ENCODE results near the gene CD68.
A peak's percentile ranks its signal among the peaks of the same experiment; 100 is the strongest.

The CD68 gene, protein sequence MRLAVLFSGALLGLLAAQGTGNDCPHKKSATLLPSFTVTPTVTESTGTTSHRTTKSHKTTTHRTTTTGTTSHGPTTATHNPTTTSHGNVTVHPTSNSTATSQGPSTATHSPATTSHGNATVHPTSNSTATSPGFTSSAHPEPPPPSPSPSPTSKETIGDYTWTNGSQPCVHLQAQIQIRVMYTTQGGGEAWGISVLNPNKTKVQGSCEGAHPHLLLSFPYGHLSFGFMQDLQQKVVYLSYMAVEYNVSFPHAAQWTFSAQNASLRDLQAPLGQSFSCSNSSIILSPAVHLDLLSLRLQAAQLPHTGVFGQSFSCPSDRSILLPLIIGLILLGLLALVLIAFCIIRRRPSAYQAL

DNA sequence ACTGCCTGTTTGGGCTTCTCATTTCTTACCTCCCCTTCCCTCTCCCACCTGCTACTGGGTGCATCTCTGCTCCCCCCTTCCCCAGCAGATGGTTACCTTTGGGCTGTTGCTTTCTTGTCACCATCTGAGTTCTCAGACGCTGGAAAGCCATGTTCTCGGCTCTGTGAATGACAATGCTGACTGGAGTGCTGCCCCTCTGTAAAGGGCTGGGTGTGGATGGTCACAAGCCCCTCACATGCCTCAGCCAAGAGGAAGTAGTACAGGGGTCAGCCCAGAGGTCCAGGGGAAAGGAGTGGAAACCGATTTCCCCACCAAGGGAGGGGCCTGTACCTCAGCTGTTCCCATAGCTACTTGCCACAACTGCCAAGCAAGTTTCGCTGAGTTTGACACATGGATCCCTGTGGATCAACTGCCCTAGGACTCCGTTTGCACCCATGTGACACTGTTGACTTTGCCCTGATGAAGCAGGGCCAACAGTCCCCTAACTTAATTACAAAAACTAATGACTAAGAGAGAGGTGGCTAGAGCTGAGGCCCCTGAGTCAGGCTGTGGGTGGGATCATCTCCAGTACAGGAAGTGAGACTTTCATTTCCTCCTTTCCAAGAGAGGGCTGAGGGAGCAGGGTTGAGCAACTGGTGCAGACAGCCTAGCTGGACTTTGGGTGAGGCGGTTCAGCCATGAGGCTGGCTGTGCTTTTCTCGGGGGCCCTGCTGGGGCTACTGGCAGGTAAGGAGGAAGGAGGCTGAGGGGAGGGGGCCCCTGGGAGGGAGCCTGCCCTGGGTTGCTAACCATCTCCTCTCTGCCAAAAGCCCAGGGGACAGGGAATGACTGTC is at the start of gene CD68:
Gene CD68, plus strand, starts transcription at position 638 of the 833 bp plus-strand sequence. Its CDS starts 40 bp downstream, at position 678.
- DNase-seq (ENCODE audit: low spot score), result peak; percentile 91

DNA sequence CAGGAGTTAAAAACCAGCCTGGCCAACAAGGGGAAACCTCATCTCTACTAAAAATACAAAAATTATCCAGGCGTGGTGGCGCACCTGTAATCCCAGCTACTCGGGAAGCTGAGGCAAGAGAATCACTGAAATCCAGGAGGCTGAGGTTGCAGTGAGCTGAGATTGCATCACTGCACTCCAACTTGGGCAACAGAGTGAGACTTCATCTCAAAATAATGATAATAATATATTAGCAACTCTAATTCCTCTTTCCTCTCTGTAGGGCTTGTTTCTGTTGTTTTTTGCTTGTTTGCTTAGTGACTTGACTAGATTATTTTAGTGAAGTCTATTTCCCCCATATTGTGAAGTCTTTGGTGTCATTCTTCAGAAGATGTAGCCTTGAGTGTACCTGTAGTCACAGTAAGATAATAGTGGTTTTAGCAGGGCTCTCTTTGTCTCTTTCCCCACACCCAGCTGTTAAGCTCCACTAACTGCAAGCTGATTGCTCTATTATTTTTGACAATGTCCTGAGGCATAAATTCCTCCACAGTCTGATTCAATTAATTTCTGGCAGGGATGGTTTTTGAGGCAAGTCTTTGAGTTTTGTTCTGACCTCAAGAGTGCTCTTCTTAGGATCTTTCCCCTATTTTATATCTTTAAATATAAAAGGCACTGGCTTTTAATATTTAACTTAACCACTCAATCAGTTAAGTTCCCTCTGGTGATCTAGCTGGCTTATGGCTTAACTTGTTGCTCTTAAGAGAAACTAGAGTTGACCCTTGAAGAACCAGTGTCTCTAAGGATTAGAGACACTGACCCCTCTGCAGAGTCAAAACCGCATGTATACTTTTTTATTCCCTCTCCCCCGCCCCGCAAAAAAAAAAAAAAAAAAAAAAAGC is 49.2 kb upstream of the CD68 start:
- no peak for DNase-seq (ENCODE audit: low spot score)

DNA sequence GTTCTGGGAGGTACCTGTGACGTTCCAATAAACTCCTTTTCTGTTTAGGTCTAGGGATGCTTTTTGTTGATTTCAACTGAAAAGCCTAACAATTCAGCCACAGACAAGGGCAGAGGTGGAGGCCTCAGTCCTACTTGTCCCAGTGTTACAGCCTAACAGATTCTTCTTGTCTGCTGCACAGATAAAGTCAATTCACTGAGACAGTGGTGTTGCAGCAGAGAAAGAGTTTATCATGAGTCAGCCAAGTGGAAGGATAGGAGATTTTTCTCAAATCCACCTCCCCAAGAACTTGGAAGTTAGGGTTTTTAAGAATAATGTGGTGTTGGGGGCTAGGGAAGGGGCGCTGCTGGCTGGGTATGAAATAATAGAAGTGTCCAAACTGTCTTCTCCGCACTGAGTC is 41.4 kb upstream of the CD68 start:
- DNase-seq (ENCODE audit: low spot score), result no peak

DNA sequence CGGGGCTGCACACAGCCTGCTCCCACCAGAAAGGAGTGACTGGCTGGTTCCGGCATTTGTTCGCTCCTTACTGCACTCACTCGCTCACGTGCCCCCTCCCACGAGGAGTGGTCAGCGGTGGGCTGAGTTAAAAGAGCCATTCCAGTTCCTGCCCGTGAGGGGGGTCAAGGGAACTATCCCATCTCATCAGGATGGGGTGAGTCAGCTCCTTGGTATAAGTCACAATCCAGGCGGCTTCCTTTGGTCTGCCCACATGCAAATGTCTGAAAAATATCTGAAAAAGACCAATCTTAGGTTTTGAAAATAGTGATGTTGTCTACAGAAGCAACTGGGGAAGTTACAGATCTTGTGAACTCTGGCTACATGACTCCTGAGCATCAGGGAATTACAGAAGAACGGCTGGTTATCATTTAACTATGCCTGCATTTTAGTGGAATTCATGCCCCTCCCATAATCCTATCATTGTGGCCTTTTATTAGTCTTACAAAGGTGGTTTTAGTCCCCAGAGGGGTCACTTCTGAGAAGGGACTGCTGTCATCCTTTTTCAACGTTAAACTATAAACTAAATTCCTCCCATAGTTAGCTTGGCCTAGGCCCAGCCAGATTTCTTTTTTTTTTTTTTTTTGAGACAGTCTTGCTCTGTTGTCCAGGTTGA is 40.4 kb upstream of the CD68 start:
- no peak for DNase-seq (ENCODE audit: low spot score)

DNA sequence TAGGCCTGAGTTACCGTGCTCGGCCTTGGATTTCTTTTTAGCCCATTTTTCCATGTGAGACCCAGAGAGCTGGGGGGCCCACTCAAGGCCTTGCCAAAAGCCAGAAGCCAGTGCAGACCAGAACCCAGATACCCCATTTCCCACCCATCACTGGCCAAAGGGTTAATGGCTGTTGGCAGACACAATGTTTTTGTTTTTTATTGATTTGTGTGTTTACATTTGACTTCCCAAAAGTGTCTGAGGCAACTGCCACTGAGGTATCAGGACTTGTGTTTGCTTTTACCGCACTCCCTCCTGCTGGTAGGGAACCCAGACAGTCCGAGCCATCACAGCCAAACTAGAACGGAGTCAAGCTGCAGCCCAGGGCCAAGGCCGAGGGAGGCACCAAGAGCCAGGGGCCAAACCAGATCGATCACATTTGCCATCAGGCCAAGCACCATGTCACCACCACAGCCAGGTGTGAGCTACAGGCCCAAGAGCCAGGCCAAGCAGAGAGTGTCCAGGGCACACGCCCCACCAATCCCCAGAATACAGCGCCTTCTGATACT is 38.3 kb upstream of the CD68 start:
- no peak for DNase-seq (ENCODE audit: low spot score)

DNA sequence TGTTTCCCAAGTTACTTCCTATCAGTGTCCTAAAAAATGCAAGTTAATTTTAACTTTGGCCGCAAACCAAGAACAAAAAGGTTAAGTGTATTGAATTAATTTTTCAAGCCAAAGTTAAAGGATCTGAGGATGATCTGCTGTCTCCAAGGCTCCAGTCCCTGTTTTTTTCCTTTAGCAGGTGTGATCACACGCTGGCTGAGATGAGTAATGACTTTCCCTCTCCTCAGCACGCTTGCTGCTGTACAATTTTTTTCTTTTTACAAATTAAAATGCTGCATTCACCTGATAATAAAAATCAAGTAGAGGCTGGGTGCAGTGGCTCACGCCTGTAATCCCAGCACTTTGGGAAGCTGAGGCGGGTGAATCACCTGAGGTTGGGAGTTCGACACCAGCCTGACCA is 34.5 kb upstream of the CD68 start:
- no peak for DNase-seq (ENCODE audit: low spot score)

DNA sequence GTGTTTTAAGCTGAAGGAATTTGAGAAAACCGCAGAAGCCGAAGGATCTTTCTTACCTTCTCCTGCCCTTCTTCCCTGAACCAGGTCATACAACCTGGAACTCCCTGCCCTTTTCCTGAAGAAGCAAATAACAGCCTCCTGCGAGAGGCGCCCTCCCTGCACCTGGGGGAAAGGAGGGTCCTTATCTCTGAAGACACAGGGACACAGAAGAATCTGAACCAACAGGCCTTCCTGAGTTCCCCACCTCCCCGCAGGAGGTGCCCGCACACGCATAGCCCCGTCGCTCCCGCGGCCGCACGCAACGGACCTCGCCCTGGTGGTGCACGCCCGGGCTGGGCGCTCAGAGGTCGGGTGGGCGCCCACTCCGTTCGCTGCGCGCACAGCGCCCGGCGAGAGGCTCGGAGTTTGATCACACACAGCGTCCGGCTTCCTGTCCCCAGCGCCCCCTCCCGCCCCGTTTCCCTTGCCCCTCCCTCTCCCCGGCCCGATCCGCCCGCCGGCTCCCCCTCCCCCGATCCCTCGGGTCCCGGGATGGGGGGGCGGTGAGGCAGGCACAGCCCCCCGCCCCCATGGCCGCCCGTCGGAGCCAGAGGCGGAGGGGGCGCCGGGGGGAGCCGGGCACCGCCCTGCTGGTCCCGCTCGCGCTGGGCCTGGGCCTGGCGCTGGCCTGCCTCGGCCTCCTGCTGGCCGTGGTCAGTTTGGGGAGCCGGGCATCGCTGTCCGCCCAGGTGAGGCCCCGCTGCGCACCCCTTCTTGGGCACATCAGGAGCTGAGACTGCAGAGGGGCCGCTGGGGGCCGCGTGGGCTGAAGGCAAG is 30.6 kb upstream of the CD68 start, which contains the start of gene TNFSF12:
Gene TNFSF12, plus strand, starts transcription at position 474 of the 816 bp plus-strand sequence. Its CDS starts 96 bp downstream, at position 570.
- DNase-seq (ENCODE audit: low spot score), result no peak

DNA sequence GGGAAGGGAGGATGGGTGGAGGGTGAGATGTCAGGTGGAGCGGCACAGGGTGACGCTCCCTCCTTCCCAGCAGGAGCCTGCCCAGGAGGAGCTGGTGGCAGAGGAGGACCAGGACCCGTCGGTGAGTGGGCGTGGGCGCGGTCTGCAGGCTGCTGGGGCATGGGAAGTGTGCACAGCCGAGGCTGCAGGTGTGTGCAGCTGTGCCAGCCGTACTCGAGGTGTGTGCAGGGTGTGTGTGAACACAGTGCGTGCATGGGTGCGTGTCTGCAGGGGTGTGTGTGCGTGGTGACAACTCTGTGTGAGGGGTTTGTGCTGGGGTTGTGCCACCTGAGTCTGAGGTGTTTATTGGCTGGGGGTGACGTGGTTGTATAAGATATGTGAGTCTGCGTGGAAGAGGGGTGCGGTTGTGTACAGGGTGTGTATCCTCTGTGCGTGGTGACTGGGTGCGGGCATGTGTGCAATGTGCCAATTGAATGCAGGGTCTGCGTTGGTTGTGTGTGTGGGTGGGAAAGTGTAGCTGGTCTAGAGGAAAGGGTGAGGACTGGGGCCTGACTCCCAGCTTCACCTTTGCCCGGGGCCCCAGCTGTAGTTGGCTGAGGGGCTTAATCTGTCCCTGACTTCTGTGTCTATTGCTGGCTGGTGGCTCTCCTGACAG is 29.9 kb upstream of the CD68 start:
- DNase-seq (ENCODE audit: low spot score), result no peak

DNA sequence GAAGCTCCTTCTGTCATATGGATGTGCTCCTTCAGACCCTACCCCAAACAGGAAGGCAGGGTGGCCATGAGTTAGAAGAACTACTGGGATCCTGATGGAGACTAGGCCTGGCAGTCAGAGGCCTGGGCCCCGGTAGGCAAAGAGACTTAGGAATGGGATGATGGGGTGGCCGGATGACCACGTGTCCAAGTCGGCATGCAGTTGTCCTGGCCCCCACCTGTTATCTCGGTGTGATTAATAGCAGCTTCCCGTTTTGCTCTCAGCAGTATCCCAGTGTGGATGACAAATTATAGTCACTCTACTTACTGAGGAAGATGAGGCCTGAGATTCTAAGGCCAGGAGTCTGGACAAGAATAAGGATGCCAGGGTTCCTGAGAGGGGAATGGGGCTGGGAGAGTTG is 29.1 kb upstream of the CD68 start:
- DNase-seq (ENCODE audit: low spot score), result no peak

DNA sequence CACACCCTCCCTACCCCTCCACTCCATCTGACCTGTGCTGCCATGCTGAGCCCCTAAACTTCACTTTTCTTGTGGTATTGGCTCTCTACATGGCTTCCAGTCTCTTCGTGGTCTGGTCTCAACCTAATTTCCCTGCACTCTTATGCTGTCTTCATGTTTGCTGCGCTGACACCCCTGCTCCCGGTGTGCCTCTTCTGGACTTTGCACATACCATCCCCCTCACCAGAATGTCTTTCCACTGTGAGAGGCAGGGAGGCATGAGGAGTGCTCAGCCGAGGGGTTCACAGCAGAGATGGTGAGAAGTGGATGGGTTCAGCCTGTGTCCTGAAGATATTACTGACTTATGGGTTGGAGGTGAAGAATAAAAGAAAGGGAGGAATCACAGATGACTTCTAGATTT is 28.0 kb upstream of the CD68 start:
- DNase-seq (ENCODE audit: low spot score), result no peak

DNA sequence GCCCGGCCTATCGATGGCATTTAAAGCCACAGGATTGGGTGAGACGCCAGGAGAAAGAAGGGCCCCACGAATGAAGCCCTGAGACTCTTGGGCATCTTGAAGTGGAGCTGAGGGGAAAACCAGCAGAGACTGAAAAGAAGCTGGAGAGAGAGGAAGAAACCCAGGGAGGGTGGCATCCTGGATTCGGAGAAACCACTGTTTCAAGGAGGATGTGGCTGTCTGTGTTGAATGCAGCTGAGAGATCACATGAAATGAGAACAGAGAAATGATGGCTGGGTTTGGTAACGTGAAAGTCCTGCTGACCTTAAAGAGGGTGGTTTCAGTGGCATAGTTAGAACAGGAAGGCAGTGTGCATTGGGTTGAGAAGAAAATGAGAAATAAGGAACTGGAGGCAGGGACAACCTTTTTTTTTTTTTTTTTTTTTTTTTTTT is 26.8 kb upstream of the CD68 start:
- no peak for DNase-seq (ENCODE audit: low spot score)

DNA sequence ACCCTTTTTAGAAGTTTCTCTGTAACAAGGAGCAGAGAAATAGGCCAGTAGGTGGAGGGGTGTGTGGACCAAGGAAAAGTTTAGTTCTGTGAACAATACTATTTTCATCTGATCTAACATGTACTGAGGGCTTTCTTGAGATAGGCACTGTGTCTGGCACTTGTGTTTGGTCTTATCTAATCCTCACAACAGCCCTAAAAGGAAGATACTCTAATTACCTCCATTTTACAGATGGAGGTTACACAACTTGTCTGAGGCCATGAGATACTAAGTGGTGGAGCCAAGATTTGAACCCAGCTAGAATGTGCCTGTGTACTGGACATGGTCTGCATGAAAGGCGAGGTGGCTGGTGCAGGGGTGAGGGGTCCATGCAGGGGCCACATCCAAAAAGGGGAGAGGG is 26.1 kb upstream of the CD68 start:
- no peak for DNase-seq (ENCODE audit: low spot score)

DNA sequence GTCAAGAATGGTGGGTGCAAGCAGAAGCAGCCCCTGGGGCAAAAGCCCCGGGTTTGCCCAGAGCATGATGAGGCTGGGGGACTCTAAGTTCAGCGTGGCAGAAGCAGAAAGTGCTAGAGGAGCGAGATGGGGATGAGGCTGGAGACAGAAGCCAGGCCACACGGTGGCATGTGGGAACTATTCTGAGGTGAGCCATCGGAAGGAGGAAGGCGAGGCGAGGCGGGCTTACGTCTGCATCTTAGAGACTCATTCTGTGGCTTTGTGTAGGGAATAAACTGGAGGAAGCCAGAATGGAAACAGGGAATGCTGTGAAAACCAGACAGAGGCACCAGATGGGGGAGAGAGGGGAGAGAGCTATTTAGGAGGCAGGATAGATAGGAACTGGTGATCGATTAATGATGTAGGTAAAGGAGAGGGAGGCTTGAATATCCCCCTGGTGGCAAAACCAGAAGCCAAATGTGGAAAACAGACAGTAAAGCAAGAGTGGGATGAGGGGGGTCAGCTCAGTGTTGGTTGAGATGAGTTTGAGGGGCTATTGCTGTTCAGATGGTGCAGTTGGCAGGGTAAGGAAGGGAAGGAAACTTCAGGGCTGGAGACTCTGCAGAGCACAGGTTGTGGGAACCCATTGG is 24.0 kb upstream of the CD68 start:
- no peak for DNase-seq (ENCODE audit: low spot score)

DNA sequence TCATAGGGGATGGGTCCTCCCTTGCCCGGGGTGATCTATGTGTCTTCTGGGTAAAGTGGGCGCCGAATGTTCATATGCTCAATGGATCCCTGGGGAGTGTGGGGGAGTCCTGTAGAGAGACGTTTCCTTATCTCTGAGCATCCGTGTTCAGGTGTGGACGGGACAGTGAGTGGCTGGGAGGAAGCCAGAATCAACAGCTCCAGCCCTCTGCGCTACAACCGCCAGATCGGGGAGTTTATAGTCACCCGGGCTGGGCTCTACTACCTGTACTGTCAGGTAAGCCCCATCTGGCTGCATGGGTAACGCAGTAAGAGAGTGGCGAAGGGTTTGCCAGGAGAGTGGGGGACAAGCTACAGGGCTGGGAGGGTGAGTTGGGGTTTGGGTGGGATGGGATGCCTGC is 22.8 kb upstream of the CD68 start:
- no peak for DNase-seq (ENCODE audit: low spot score)

DNA sequence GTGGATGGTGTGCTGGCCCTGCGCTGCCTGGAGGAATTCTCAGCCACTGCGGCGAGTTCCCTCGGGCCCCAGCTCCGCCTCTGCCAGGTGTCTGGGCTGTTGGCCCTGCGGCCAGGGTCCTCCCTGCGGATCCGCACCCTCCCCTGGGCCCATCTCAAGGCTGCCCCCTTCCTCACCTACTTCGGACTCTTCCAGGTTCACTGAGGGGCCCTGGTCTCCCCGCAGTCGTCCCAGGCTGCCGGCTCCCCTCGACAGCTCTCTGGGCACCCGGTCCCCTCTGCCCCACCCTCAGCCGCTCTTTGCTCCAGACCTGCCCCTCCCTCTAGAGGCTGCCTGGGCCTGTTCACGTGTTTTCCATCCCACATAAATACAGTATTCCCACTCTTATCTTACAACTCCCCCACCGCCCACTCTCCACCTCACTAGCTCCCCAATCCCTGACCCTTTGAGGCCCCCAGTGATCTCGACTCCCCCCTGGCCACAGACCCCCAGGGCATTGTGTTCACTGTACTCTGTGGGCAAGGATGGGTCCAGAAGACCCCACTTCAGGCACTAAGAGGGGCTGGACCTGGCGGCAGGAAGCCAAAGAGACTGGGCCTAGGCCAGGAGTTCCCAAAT is 22.2 kb upstream of the CD68 start:
- no peak for DNase-seq (ENCODE audit: low spot score)

DNA sequence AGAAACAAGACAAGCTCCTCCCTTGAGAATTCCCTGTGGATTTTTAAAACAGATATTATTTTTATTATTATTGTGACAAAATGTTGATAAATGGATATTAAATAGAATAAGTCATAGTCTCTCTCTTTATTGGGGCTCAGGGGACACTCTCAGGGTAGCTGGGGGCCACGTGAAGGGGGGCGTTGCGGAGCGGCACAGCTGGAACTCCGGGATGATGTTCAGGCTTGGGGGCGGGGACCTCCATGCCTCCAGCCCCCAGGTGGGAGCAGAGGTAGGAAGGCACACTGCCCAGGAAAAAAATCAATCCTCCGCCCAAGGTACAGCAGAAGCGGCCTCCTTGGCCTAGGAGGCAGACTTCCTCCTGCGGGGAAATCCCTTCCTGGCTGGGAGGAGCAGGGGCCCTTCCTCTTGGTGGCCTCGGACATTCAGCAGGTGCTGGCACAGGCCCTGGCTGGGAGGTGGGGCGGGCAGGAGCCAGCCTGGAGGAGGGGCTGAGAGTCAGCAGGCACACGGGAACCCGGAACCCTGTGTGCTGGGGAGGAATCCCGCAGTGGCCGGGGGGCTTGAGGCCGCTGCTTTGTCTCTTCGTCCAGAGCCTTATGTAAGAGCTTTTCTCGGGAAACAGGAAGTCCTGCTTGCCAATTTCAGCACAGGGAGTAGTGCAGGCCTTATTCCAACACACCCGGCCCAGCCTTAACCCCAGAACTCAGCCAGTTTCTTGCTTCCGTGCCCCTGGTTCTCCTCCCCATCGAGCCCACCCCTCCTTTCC is 21.5 kb upstream of the CD68 start:
- DNase-seq (ENCODE audit: low spot score), result peak; percentile 79

DNA sequence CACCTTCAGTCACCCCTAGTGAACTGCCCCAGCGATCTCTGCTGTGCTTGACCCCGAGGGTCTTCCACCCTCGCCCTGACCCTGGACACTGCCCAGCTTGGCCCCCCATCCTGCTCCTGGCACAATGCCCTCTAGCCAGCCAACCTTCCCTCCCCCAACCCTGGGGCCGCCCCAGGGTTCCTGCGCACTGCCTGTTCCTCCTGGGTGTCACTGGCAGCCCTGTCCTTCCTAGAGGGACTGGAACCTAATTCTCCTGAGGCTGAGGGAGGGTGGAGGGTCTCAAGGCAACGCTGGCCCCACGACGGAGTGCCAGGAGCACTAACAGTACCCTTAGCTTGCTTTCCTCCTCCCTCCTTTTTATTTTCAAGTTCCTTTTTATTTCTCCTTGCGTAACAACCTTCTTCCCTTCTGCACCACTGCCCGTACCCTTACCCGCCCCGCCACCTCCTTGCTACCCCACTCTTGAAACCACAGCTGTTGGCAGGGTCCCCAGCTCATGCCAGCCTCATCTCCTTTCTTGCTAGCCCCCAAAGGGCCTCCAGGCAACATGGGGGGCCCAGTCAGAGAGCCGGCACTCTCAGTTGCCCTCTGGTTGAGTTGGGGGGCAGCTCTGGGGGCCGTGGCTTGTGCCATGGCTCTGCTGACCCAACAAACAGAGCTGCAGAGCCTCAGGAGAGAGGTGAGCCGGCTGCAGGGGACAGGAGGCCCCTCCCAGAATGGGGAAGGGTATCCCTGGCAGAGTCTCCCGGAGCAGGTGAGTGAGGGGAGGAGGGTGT is 20.7 kb upstream of the CD68 start, which contains the start of gene TNFSF13:
Gene TNFSF13, plus strand, starts transcription at position 207 of the 776 bp plus-strand sequence. Its CDS starts 290 bp downstream, at position 497.
- no peak for DNase-seq (ENCODE audit: low spot score)

Measured in cerebellar cortex (tissue), 1 donor.